Panc1 (cell line): ENCODE data around the gene CBLL2. TPM values are rescaled to one million over a fixed set of nuclear protein-coding genes. Genes with fewer than 3 reads are reported as not detected.

Experiments
- ATAC-seq: fragments of 200-7000 bp; cut with Tn5 transposase; 2 replicates; pipeline ENCODE4 v1.9.1; 2020; ENCODE audit warnings: mild to moderate bottlenecking, moderate library complexity
- BruUV-seq: library from RNA; stranded (reverse); fragments of 400-500 nt; replicated peaks from 2 replicates; lab custom pipeline; 2021; lab: Mats Ljungman, UMichigan
- CTCF ChIA-PET: fragments of 300-600 bp; sonication (Branson Sonifier 250); formaldehyde crosslinking; loops from one replicate; lab custom pipeline; 2022; ENCODE audit warnings: antibody characterized with exemption; lab: Charles Lee
- POLR2A ChIA-PET: fragments of 300-600 bp; sonication (Branson Sonifier 250); formaldehyde crosslinking; loops from one replicate; lab custom pipeline; 2022; ENCODE audit warnings: antibody characterized with exemption; lab: Charles Lee
- DNase-seq: peaks from one replicate; pipeline ENCODE4 v3.0.0-alpha.2; 2010; ENCODE audit warnings: low read depth, low spot score
- H3K27ac ChIP-seq: 2 replicates; pipeline ENCODE4 v1.5.1; 2011; ENCODE audit warnings: mild to moderate bottlenecking, low read length, inconsistent platforms
- H3K27me3 ChIP-seq: fragments of 200-500 bp; sonication (Bioruptor generic); 2 replicates; pipeline ENCODE4 v1.6.0; 2014; ENCODE audit warnings: low read length, inconsistent platforms; ENCODE audit not compliant: control insufficient read depth, insufficient read depth
- H3K36me3 ChIP-seq: fragments of 200-500 bp; sonication (Bioruptor generic); 2 replicates; pipeline ENCODE4 v1.5.1; 2014; ENCODE audit warnings: inconsistent platforms, mild to moderate bottlenecking, low read length, moderate library complexity; ENCODE audit not compliant: control insufficient read depth, insufficient read depth
- H3K4me1 ChIP-seq: 2 replicates; pipeline ENCODE4 v1.5.1; 2011; ENCODE audit warnings: inconsistent platforms, mild to moderate bottlenecking, low read length, moderate library complexity; ENCODE audit not compliant: control insufficient read depth, insufficient read depth
- H3K4me3 ChIP-seq, 2 experiments: 2 replicates each; pipeline ENCODE4 v1.5.1; 2011 to 2012; ENCODE audit warnings: low read depth in 2 of 2, low read length in 2 of 2, mild to moderate bottlenecking in 2 of 2, inconsistent platforms in 1 of 2, moderate library complexity in 1 of 2
- H3K9me3 ChIP-seq: fragments of 200-500 bp; sonication (Bioruptor generic); 2 replicates; pipeline ENCODE4 v1.5.1; 2014; ENCODE audit warnings: low read depth, mild to moderate bottlenecking, inconsistent platforms, low read length, moderate library complexity; ENCODE audit not compliant: control insufficient read depth, insufficient read depth
- CTCF ChIP-seq: fragments of 450-650 bp; IDR thresholded peaks from 2 replicates; pipeline ENCODE4 v1.5.1; 2017; ENCODE audit warnings: mild to moderate bottlenecking
- POLR2AphosphoS5 ChIP-seq: IDR thresholded peaks from 2 replicates; pipeline ENCODE4 v1.6.1; 2012; ENCODE audit warnings: mild to moderate bottlenecking, low read depth, low read length, moderate library complexity
- SIN3A ChIP-seq: IDR thresholded peaks from 2 replicates; pipeline ENCODE4 v1.6.1; 2012; ENCODE audit warnings: low read depth, mild to moderate bottlenecking, low read length, moderate library complexity, borderline replicate concordance; ENCODE audit not compliant: insufficient read depth
- TCF7L2 ChIP-seq: IDR thresholded peaks from 2 replicates; pipeline ENCODE4 v1.6.1; 2011; ENCODE audit warnings: mild to moderate bottlenecking, low read depth, low read length, inconsistent platforms
- in situ Hi-C: cut with HindIII; loops from 2 replicates; pipeline ENCODE4 v1.10.0; 2016; ENCODE audit warnings: low sequenced_read_pairs, low pct_unique_long_range_greater_than_20kb
- intact Hi-C: fragments of 100-400 bp; cut with micrococcal nuclease; formaldehyde crosslinking; loops from one replicate; pipeline ENCODE4 v1.10.0; 2022; ENCODE audit not compliant: unreplicated experiment
- total RNA-seq: library from RNA; stranded (reverse); gene quantifications from one replicate; pipeline ENCODE4 v1.2.1, GENCODE V29; 2021; ENCODE audit not compliant: unreplicated experiment
- TF ChIP-seq, protein P1 (sequence below), 2 experiments: IDR thresholded peaks; 2 replicates each; pipeline ENCODE4 v1.6.1; 2011 to 2012; ENCODE audit warnings: low read depth in 2 of 2, control low read depth in 1 of 2, low read length in 1 of 2, mild to moderate bottlenecking in 1 of 2, moderate library complexity in 1 of 2; ENCODE audit not compliant: insufficient read depth in 1 of 2

Gene CBLL2
- total RNA-seq, 1 experiment from 2014 or later, result not detected

GRCh38 chrX:22268706-22269105 is 4.0 kb upstream of the CBLL2 start:
- intact Hi-C loops, result no loop called here
- H3K4me1 ChIP-seq, result no peaks in the 10 kb centered on the region
- ChIA-PET CTCF (interaction anchor here (0.5 kb wide), 1 partner anchor 1350 kb away, joined by 5 read pairs; no protein-coding TSS in a partner anchor), POLR2A (no interaction called here)
- DNase-seq (no peak), ATAC-seq (no peak)
- no peaks in the 10 kb centered on the region for H3K9me3 ChIP-seq
- H3K27me3 ChIP-seq, result no peaks in the 10 kb centered on the region
- TF ChIP-seq SIN3A (no peak), TCF7L2 (no peak), POLR2AphosphoS5 (no peak), CTCF (no peak)
- TF ChIP-seq, protein P1, sequence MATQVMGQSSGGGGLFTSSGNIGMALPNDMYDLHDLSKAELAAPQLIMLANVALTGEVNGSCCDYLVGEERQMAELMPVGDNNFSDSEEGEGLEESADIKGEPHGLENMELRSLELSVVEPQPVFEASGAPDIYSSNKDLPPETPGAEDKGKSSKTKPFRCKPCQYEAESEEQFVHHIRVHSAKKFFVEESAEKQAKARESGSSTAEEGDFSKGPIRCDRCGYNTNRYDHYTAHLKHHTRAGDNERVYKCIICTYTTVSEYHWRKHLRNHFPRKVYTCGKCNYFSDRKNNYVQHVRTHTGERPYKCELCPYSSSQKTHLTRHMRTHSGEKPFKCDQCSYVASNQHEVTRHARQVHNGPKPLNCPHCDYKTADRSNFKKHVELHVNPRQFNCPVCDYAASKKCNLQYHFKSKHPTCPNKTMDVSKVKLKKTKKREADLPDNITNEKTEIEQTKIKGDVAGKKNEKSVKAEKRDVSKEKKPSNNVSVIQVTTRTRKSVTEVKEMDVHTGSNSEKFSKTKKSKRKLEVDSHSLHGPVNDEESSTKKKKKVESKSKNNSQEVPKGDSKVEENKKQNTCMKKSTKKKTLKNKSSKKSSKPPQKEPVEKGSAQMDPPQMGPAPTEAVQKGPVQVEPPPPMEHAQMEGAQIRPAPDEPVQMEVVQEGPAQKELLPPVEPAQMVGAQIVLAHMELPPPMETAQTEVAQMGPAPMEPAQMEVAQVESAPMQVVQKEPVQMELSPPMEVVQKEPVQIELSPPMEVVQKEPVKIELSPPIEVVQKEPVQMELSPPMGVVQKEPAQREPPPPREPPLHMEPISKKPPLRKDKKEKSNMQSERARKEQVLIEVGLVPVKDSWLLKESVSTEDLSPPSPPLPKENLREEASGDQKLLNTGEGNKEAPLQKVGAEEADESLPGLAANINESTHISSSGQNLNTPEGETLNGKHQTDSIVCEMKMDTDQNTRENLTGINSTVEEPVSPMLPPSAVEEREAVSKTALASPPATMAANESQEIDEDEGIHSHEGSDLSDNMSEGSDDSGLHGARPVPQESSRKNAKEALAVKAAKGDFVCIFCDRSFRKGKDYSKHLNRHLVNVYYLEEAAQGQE (IDR thresholded peaks at IDR 0.05; ENCODE audit: insufficient read depth in 1 of 2, low read depth in 2 of 2, low read length in 1 of 2), result no peak
- in situ Hi-C loops, result no loop called here
- H3K4me3 ChIP-seq, result no peak overlapping the region
- BruUV-seq, result no TSS peak
- no peaks in the 10 kb centered on the region for H3K36me3 ChIP-seq
- no peak overlapping the region for H3K27ac ChIP-seq

DNA sequence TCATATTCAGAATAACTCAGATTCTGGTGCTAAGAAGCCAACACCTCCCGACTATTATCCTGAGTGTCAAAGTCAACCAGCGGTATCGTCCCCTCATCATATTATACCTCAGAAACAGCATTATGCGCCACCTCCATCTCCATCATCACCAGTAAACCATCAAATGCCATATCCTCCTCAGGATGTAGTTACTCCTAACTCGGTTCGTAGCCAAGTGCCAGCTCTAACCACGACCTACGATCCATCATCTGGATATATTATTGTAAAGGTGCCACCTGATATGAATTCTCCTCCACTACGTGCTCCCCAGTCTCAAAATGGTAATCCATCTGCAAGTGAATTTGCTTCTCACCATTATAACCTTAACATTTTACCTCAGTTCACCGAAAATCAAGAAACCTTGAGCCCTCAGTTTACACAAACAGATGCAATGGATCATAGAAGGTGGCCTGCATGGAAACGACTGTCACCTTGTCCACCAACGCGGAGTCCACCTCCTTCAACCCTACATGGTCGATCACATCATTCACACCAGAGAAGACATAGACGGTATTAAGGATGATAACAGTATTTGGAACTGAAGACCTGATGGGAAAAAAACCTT is 1.1 kb downstream of the CBLL2 start:
- TF ChIP-seq SIN3A (no peak), POLR2AphosphoS5 (no peak), CTCF (no peak), TCF7L2 (no peak)
- TF ChIP-seq, protein P1 (IDR thresholded peaks at IDR 0.05; ENCODE audit: insufficient read depth in 1 of 2, low read depth in 2 of 2, low read length in 1 of 2), result no peak
- intact Hi-C loops (no loop called here), in situ Hi-C loops (no loop called here)
- ATAC-seq (no peak), DNase-seq (no peak)
- POLR2A ChIA-PET, result no interaction called here
- H3K36me3 ChIP-seq, result no peaks in the 10 kb centered on the region
- H3K4me3 ChIP-seq, result no peak overlapping the region
- no TSS peak for BruUV-seq
- CTCF ChIA-PET, result no interaction called here
- no peaks in the 10 kb centered on the region for H3K4me1 ChIP-seq
- H3K27me3 ChIP-seq, result no peaks in the 10 kb centered on the region
- H3K9me3 ChIP-seq, result no peaks in the 10 kb centered on the region
- no peak overlapping the region for H3K27ac ChIP-seq
